Right atrium auricular region (tissue), 2 donors: Measurements from ENCODE around the gene HEXD. TPM values are rescaled to one million over a fixed set of nuclear protein-coding genes. Genes with fewer than 3 reads are reported as not detected.
"Not testable (repeated sequence)": the region's sequence is repeated elsewhere in the genome, so short reads cannot be mapped to it uniquely, and the experiment has no call there.

ENCODE experiments used
- DNase-seq: peaks from one replicate; pipeline ENCODE4 v3.0.0-alpha.2; 2019; ENCODE audit warnings: low spot score
- H3K27ac ChIP-seq, 2 donors: fragments of 200-600 bp; sonication (generic); 1 replicate in 1 of 2; 2 replicates in 1 of 2; pipeline ENCODE4 v1.5.1; 2016 to 2019
- H3K27me3 ChIP-seq, 2 donors: fragments of 200-600 bp; sonication (generic); one replicate each; pipeline versions ENCODE4 v1.5.1 to v1.6.0; 2017 to 2019
- H3K36me3 ChIP-seq: fragments of 200-600 bp; sonication (generic); one replicate; pipeline ENCODE4 v1.5.1; 2016
- H3K4me1 ChIP-seq, 2 donors: fragments of 200-600 bp; sonication (generic); one replicate each; pipeline versions ENCODE4 v1.5.1 to v1.6.0; 2017 to 2019
- H3K4me3 ChIP-seq, 2 donors: fragments of 200-600 bp; sonication (generic); 1 replicate in 1 of 2; 2 replicates in 1 of 2; pipeline ENCODE4 v1.5.1; 2017 to 2019; ENCODE audit warnings: mild to moderate bottlenecking in 1 of 2, moderate library complexity in 1 of 2
- H3K9me3 ChIP-seq, 2 donors: fragments of 200-600 bp; sonication (generic); one replicate each; pipeline ENCODE4 v1.5.1; 2019
- CTCF ChIP-seq, 2 donors: fragments of 200-600 bp; sonication (generic); IDR thresholded peaks; one replicate each; pipeline ENCODE4 v1.5.1; 2019; ENCODE audit warnings: antibody characterized with exemption in 2 of 2
- total RNA-seq, 2 donors: library from RNA; depleted of rRNA; stranded (reverse); fragments of >200 nt; gene quantifications; one replicate each; pipeline ENCODE4 v1.1.0, GENCODE V29; 2016

HEXD gene
- total RNA-seq, 2 donors from 2014 or later: 11.3 to 15.6 TPM

GRCh38 chr17:82410014-82410716, 8.0 kb upstream of the HEXD start:
- no peak for DNase-seq
- H3K9me3 ChIP-seq: no peaks in the 10 kb centered on the region
- H3K27me3 ChIP-seq: no peaks in the 10 kb centered on the region
- TF ChIP-seq CTCF (IDR thresholded peaks at IDR 0.05): no peak
- H3K4me1 ChIP-seq: peaks cover 0 to 8% of the 10 kb centered on the region in 2 donors
- H3K36me3 ChIP-seq: no peaks in the 10 kb centered on the region
- no peak overlapping the region for H3K4me3 ChIP-seq
- H3K27ac ChIP-seq: no peak overlapping the region

- Histone ChIP-seq H3K36me3 (no peaks in the 10 kb centered on the region), H3K4me1 (peaks cover 0 to 8% of the 10 kb centered on the region in 2 donors), H3K27ac (no peak overlapping the region), H3K9me3 (no peaks in the 10 kb centered on the region), H3K27me3 (no peaks in the 10 kb centered on the region), H3K4me3 (no peak overlapping the region)
- TF ChIP-seq CTCF (IDR thresholded peaks at IDR 0.05): no peak
- no peak for DNase-seq
These were observed 6.6 kb upstream of the HEXD start for GRCh38 chr17:82411396-82412053.

- H3K9me3 ChIP-seq, H3K27me3 ChIP-seq, H3K36me3 ChIP-seq, DNase-seq, H3K4me1 ChIP-seq, H3K27ac ChIP-seq, H3K4me3 ChIP-seq: not testable (repeated sequence)
These were observed 6.1 kb upstream of the HEXD start for GRCh38 chr17:82412081-82412480.

- H3K27me3 ChIP-seq: no peaks in the 10 kb centered on the region
- peaks cover 0 to 10% of the 10 kb centered on the region in 2 donors for H3K4me1 ChIP-seq
- H3K4me3 ChIP-seq: no peak overlapping the region
- H3K27ac ChIP-seq: no peak overlapping the region
- no peaks in the 10 kb centered on the region for H3K9me3 ChIP-seq
- TF ChIP-seq CTCF (IDR thresholded peaks at IDR 0.05): no peak
- DNase-seq: no peak
- no peaks in the 10 kb centered on the region for H3K36me3 ChIP-seq
These were observed 5.3 kb upstream of the HEXD start for GRCh38 chr17:82412535-82413520.

- Histone ChIP-seq H3K4me1 (peaks cover 0 to 23% of the 10 kb centered on the region in 2 donors), H3K4me3 (no peak overlapping the region), H3K36me3 (no peaks in the 10 kb centered on the region), H3K9me3 (no peaks in the 10 kb centered on the region), H3K27ac (no peak overlapping the region), H3K27me3 (no peaks in the 10 kb centered on the region)
- peak; percentile 43 to 85 for TF ChIP-seq CTCF (IDR thresholded peaks at IDR 0.05)
- peak; percentile 66 for DNase-seq
These were observed 3.4 kb upstream of the HEXD start for GRCh38 chr17:82414548-82415281.
